H1 (cell line): Measurements from ENCODE around the gene UBL4B.

Experiments used
- CTCF ChIP-seq, 3 experiments: IDR thresholded peaks; 1 replicate in 2 of 3; 2 replicates in 1 of 3; pipeline versions ENCODE4 v1.5.1 to v1.6.1; 2011; ENCODE audit warnings: low read length in 3 of 3, mild to moderate bottlenecking in 3 of 3, inconsistent platforms in 2 of 3, low read depth in 1 of 3, moderate library complexity in 1 of 3; ENCODE audit not compliant: insufficient read depth in 1 of 3; ENCODE audit errors: control extremely low read depth in 1 of 3
- POLR2AphosphoS5 ChIP-seq: IDR thresholded peaks from 2 replicates; pipeline ENCODE4 v1.6.1; 2011; ENCODE audit warnings: low read depth, low read length
- RAD21 ChIP-seq, 2 experiments: IDR thresholded peaks in 1 of 2; conservative IDR thresholded peaks in 1 of 2; 2 replicates each; pipeline ENCODE4 v1.6.1; 2011; ENCODE audit warnings: low read depth in 2 of 2, low read length in 2 of 2, improper control_type of control experiment in 1 of 2, inconsistent platforms in 1 of 2, mild to moderate bottlenecking in 1 of 2, moderate library complexity in 1 of 2
- SP1 ChIP-seq: IDR thresholded peaks from 2 replicates; pipeline ENCODE4 v1.6.1; 2011; ENCODE audit warnings: low read depth, low read length
- TAF1 ChIP-seq: IDR thresholded peaks from 2 replicates; pipeline ENCODE4 v1.6.1; 2011; ENCODE audit warnings: mild to moderate bottlenecking, low read depth, low read length

DNA sequence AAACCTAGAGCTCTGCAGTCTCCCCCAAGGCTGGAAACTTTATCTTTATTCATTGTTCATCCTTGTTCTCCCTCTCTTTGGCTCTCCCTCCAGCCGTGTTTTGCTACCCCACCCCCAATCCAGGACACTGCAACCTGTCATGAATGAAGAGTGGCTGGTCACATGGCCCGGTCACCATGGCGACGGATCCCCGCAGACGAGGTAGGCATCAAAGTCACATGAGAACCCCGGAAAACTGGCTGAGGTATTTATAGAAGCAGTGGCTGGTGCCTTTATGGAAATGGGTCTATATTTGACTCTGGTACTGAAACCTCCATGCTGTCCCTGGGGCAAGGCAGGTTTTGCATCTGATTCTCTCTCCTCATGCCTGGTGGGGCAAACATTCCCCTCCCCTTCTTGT is 24.7 kb downstream of the UBL4B start:
- TF ChIP-seq RAD21 (IDR thresholded peaks at IDR 0.05 in 1 of 2, conservative IDR thresholded peaks at IDR 0.05 in 1 of 2; ENCODE audit: low read depth in 2 of 2, low read length in 2 of 2) (no peak), CTCF (IDR thresholded peaks at IDR 0.05; ENCODE audit: control extremely low read depth in 1 of 3, insufficient read depth in 1 of 3, low read depth in 1 of 3, low read length in 3 of 3) (no peak), POLR2AphosphoS5 (no peak), TAF1 (no peak), SP1 (no peak)
